Measurements from ENCODE around the gene FYN.

DNA sequence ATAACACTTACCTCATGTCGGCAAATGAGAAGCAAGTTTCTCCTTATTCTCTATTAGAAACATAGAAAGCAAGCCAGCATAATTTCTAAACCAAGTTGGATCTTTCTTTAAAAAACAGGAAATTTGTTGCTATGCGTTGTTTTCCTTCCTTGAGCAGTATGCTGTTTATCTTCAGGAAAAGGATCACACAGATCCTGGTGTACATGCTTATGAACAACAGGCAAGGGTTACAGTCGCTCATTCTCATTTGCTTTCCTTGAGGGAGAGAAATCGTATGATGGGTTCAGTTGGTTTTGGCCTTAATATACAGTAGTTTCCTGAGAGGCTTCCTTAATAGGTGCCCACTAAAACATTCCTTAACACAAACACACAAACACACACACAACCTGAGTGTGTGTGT lies 118.8 kb downstream of the FYN start:
- TF ChIP-seq POLR2A (IDR thresholded peaks at IDR 0.05) = no peak
- TF ChIP-seq, protein P1, sequence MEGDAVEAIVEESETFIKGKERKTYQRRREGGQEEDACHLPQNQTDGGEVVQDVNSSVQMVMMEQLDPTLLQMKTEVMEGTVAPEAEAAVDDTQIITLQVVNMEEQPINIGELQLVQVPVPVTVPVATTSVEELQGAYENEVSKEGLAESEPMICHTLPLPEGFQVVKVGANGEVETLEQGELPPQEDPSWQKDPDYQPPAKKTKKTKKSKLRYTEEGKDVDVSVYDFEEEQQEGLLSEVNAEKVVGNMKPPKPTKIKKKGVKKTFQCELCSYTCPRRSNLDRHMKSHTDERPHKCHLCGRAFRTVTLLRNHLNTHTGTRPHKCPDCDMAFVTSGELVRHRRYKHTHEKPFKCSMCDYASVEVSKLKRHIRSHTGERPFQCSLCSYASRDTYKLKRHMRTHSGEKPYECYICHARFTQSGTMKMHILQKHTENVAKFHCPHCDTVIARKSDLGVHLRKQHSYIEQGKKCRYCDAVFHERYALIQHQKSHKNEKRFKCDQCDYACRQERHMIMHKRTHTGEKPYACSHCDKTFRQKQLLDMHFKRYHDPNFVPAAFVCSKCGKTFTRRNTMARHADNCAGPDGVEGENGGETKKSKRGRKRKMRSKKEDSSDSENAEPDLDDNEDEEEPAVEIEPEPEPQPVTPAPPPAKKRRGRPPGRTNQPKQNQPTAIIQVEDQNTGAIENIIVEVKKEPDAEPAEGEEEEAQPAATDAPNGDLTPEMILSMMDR (IDR thresholded peaks at IDR 0.05) = no peak
